Stimulated activated CD8-positive, alpha-beta memory T cell treated with anti-CD3 and anti-CD28 coated beads, Interleukin-4, amount 100 ng/mL, for 1 hour (primary cell): ENCODE data around the gene GMEB2.
"Not testable (repeated sequence)": the region's sequence is repeated elsewhere in the genome, so short reads cannot be mapped to it uniquely, and the experiment has no call there.

ENCODE experiments used
- DNase-seq, 2 donors: peaks; one replicate each; pipeline ENCODE4 v3.0.0-alpha.2; 2020; ENCODE audit warnings: low read depth in 2 of 2, low spot score in 1 of 2

The GMEB2 gene

DNA sequence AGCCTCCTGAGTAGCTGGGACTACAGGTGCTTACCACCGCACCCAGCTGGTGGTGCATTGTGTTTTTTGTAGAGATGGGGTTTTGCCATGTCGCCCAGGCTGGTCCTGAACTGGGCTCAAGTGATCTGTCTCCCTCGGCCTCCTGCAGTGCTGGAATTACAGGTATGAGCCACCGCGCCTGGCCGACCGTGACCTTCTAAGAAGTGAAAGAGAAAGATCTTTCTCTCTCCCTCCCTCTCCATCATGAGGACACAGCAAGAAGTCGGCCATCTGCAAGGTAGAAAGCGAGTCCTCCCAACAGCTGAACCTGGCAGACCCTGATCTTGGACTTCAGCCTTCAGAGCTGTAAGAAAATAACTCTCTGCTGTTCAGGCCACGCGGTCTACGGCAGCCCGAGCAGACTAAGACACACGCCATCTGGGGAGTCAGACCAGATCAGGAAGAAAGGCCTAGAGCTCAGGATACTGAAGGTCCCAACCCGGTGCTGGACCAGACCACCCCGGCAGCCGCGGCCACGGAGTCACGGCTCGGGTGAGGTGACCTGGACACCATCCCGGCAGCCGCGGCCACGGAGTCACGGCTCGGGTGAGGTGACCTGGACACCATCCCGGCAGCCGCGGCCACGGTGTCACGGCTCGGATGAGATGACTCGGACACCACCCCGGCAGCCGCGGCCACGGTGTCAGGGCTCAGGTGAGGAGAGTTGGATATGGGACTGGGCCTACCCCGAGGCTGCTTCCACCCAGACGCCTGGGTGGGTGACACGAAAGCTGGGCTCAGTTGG, 9.6 kb downstream of the GMEB2 start:
- DNase-seq = no peak

DNA sequence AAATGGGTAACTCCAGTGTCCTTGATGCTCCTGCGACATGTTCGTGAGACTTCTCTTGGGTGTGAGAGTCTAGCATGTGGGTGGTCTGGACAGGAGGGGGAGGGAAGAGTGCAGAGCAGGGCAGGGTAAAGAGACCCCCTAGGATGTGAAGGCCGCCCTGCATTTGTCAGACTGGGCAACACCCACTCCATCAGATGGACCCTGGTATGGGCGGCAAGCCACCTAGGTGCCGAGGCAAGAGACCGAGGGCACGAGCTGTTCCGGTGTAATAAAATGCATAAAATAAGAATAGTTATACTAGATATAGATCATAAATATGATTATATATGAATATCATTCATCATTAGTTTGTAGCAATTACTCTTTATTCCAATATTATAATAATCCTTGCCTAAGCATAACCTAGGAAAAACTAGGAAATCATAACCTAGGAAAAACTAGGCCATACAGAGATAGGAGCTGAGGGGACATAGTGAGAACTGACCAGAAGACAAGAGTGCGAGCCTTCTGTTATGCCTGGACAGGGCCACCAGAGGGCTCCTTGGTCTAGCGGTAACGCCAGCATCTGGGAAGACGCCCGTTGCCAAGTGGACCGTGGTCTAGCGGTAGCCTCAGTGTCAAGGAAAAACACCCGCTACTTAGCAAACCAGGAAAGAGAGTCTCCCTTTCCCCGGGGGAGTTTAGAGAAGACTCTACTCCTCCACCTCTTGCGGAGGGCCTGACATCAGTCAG, 12.9 kb downstream of the GMEB2 start:
- DNase-seq = not testable (repeated sequence)

DNA sequence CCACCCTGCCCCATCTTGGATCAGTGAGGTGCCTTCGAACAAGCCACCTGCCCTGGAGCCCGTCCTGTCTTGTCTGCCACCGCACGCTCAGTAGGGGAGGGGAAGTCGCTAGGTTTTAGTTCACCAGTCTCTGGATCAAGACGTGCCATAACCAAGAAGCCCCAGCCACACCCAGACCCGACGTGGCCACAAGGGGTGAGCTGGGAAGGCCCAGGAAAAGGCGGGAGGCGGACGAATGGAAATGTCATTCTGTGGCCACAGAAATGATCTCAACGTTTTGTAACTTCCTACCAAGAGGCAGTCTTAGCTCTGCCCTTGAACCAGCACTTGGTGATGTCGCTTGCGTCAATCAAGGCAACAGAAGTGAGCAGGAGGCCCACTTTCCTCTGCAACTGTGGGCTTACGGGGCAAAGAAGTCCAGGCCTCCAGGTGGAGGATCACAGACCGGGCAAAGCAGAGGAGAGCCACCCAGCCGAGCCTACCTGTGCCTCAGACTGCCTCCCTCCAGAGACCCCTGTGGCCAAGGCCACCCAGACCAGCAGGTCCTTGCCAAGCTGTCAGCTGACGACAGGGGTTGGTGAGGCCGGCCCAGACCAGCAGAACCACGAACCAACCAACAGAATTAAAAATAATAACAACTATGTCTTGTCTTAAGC, 14.5 kb downstream of the GMEB2 start:
- no peak for DNase-seq

DNA sequence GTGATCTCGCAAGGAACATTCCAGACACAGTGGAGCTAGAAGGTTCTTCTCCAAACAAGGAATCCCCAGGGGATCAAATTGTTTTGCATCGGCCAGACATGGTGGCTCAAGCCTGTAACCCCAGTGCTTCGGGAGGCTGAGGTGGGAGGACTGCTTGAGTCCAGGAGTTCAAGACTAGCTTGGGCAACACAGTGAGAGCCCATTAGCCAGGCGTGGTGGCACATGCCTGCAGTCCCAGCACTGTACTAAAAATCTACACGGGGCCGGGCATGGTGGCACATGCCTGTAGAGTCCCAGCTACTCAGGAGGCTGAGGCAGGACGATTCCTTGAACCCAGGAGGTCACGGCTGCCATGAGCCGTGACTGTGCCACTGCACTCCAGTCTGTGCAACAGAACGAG, 15.3 kb downstream of the GMEB2 start:
- DNase-seq = no peak

DNA sequence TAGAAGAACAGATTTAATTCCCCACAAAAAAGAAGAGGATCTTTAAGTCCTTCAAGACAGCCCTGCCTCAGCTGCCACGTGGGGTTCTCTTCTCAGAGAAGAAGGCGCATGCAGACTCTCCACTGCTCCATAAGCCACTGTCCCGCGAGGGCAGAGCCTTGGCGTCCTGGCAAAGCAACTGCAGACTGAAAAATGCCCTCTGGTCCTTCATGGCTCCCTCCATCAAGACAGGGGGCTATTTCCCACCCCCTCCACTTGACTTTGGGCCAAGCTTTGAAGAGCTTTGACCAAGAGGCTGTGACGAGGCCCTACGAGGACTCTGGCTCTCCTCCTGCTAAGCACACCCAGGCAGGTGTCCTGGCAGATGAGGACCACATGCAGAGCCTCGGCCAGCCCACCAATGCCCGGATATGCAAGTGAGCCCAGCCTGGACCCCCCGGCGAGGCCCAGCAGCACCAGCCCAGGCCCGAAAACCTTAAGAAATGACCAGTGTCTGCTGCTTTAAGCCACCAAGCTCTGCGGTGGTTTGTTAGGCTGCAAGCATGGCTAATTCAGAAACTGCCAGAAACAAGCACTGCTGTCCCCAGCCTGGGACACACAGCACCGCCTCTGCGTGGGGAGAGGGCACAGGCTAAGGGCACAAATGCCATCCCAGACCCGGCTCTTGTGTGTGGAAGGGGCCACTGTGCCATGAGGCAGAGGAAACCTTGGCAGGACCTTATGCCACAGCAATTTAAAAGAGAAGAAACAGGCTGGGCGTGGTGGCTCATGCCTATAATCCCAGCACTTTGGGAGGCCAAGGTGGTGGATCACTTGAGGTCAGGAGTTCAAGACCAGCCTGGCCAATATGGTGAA, 16.1 kb downstream of the GMEB2 start:
- DNase-seq = no peak

DNA sequence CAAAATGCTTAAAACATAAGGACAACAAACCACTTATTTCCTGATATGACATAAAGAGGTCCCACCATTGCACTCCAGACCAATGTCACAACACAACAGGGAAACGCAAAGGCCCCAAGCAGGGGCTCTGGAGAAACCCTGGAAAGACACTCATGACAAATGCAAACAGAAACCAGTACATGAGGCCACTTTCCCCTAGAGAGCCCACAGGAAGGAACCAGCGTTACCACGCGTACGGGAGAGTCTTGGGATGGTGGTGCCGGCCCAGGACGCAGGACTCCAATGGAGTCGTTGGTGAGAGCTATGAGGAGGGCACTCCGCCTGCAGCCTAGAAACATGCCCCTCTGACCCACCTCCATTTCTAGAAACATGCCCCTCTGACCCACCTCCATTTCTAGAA, 20.2 kb downstream of the GMEB2 start:
- no peak for DNase-seq

DNA sequence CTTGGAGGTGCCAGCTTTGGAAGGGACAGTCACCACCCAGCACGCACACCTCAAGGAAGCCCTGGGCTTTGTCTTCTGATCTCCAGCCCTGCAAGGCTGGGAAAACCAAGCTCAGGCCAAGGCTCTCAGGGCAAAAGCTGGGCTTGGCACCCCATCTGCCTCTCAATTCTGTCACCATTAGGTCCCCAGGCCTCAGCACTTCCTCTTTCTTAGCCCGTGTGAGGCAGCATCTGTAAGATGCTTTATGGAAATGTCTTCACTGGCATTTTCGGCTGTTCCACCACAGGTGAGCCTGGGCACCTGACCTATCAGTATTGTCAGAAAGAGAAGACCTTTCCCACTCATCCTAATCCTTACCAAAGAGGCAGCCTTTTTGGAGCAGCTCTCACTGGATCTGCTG, 24.6 kb downstream of the GMEB2 start:
- no peak for DNase-seq

DNA sequence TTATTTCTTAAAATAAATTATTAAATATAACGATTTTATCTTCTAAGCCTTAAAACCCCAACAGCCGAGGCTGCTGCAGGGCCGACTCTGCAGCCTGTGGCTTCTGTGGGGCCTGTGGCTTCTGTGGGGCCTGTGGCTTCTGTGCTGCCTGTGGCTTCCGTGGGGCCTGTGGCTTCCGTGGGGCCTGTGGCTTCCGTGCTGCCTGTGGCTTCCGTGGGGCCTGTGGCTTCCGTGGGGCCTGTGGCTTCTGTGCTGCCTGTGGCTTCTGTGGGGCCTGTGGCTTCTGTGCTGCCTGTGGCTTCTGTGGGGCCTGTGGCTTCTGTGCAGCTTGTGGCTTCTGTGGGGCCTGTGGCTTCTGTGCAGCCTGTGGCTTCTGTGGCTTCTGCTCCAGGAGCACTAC, 25.2 kb downstream of the GMEB2 start:
- DNase-seq = not testable (repeated sequence)

DNA sequence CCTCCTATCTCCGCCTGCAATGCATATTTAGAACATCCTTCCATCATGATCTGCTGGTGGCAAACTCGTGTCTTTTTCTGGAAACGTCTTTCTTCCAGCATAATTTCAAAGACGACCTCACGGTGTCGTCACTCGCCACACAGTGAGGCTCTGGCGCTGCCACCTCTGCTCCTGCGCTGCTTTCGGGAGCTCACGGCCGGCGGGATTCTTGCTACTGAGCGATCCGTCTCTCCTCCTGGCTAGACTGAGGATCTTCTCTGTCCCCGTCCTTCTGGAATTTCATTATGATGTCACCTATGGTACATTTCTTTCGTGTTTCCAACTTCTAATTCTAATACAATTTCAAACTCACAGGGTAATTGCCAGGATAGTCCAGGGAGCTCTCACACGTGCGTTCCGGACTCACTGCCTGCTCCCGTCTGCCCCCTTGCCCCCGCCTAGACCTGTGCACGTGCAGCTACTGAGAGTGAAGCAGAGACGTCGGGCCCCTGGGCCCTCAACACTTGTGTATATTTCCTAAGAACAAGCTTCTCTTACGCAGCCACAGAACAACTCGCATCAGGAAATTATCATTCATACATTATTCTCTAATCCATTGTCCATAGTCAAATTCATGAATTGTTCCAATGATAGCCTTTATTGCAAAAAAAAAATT, 27.4 kb downstream of the GMEB2 start:
- no peak for DNase-seq

DNA sequence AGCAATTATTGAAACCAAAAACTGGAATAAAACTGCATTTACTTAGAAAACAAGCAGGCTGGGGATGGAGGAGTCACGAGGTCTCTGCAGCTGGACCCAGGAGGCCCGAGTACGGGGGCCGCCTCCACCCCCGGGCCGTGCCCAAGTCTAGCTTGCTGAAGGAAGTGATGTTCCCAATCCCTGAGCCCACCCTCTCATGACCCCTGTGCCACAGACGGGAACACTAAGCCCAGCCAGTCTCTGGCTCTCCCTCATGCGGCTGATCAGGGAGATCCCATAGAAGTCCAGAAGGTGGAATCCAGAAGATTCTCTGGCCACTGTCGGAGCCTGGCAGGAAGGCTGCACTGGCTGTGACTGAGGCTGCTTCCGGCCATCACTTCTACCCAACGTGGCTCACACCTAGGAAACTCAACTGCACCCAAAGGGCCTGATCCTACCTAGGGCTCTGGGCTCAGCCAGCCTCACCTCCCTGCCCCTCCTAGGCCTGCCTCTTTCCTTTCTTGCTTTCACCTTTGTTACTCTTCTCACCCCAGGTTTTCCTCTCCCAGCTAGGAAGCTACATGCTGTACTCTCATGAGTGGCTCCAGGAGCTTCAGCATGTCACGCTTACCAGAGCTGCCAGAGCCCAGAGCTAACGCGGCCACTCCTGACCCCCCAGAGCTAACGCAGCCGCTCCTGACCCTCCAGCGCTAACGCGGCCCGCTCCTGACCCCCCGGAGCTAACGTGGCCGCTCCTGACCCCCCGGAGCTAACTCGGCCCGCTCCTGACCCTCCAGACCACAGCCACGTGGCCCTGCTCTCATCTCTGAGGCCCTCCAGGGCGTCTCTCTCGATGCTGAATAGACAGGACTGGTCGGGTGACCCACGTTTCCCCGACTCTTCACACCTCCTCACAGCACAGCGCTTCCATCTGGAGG, 28.2 kb downstream of the GMEB2 start:
- no peak for DNase-seq

DNA sequence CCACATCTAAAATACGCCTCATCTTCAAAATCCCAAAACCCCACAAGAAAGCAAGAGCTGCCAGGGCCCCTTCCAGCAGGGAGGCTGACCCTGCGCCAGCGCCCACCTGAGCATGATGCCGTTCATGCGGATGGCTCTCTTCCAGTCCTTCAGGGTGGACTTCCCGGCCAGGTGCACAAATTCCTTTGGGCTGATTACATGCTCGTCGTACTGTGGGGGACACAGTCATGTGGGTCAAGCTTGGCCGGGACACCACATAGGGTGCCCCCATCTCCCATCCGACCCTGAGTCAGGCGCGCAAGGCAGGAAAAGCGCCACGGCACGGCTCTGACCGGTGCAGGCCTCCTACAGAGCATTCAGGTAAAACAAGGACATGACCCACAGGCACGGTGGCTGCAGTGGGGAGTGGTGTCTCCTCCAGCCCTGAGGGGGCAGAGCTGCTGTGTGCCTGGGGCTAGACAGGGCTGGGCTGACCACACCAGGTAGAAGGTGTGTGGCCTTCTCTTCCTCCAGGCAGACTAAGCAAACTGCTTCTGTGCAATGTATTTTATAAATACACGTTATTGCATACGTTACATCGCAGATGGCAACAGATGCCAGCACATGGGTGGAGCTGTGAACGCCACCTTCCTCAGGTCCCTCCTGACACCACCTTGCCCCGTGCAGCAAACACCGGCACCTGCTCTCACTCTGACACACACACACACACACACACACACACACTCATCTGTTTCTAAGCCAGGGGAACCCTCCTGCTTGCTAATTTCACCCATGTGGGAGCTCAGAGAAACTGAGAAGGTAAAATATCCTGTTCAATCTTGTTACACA, 29.0 kb downstream of the GMEB2 start:
- DNase-seq = no peak

DNA sequence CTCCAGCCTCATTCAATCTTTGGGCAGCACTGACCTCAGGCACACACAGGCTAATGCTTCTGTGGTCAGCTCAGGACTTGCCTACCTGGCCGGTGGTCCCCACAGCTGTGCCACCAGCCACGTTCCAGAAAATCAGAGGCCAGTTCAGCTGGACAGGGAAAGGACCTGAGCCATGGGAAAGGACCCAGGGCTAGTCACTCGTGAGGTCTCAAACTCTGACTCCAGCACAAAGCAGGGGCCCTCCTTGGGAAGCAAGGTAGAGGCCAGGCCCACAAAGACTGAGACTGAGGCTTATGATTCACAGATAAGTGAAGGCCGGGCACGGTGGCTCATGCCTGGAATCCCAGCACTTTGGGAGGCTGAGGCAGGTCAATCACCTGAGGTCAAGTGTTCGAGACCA, 30.5 kb downstream of the GMEB2 start:
- DNase-seq = no peak

DNA sequence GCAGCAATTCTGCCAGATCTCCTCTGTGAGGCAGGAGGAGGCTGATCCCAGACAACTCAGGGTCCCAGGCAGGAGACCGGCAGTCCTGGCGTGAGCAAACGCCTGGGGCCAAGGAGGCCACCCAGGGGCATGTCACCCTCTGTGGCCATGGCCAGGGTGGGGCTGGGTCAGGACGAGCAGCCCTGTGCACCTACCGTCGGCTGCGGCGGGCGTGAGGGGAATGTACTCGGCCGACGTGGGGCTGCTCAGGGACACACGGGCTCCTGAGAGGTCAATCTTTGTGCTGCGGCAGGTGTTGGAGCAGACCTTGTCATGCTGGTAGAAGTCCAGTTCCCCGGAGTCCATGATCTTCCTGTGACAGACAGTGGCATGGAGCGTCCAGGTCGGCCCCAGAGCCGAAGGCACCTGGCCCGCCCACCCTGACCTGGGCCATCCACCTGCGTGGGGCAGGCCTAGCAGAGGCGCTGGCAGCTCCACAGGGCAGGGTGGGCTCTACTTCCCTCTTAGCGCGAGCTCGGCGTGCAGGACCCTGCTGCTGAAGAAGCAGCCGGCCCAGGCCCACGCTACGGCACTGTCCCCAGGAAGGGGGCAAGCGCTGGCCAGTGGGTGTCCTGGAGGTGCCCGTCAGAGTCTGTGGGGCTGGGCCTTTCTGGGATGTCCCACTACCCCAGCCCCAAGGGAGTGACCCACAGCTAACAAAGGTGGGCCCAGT, 31.3 kb downstream of the GMEB2 start:
- no peak for DNase-seq

DNA sequence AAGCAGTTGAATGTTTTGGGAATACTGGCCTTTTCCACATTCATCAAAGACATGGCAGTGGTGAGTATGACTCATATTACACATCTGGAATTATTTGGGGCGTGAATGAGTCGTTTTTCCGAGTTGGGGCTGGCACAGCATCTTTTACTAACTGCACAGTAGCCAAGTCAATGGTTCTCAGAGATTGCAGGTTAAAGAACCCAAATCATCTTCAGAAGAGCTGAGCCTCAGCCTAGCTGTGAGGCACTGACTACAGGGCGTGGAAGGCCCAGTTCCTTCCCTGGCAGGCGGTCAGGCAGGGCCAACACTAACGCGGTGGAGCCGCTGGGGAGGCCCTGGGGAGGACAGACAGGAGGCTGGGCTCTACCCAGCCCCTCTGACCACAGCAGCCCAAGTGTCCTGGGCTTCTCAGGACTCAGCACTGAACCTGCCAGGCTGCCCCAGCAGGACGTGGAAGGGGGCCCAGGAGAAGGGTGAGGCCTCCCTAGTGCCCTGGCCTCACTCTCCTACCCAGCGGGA, 32.8 kb downstream of the GMEB2 start:
- DNase-seq = no peak

DNA sequence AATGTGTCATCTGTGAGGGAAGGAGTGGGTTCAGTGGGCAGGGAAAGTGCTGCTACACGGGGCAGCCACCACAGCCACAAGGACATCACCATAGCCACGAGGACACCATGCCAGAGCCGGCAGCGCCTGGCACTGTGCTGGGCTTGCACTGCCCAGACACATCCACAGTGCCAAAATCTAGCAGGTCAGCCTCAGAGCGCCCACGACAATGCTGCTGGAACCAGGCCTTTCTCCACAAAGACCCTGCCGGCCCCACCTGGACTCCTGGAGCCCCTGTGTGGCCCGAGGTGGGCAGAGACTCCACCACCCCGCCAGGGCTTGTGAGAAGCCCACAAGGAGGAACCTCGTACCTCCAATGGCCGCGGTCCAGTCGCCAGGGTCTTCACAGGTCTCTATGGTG, 34.2 kb downstream of the GMEB2 start:
- DNase-seq = no peak

DNA sequence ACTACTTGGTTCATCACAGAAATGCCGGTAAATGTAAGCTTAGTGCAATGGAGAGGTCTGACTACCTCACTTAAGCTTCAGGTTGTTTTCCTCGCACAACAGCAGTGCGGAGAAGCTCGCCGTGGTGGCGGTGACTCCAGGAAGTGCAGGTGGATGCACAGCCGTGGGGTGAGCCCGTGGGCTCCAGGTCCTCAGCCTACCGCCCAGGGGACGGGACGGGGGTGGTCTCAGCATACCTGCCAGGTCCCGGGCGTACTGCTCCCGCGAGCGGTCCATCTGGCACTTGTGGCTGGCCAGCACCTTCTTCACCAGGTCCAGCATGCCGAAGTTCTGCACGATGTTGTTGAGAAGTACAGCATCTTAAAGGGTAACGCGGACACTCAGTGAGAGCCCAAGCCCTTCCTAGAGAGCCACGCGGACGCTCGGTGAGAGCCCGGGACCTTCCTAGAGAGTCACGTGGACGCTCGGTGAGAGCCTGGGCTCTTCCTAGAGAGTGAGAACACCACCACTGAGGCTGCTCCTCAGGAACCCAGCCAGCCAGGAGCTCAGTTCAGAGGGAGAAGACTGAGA, 35.0 kb downstream of the GMEB2 start:
- no peak for DNase-seq

DNA sequence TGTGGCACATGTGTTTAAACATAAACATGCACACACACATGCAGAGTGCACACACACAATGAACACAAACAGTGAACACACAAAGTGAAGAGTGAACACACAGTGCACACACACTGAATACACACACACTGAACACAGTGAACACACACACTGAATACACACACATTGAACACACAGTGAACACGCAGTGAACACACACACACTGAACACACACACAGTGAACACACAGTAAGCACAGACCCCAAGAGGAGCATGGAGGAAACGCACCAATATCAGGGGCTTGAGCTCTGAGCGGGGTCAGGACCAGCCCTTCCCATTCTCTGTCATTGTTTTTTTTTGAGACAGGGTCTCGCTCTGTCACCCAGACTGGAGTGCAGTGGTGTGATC, 35.8 kb downstream of the GMEB2 start:
- no peak for DNase-seq
